HG03521 (cell line): ENCODE measurements around the gene AGO3.
"Not testable (repeated sequence)": the region's sequence is repeated elsewhere in the genome, so short reads cannot be mapped to it uniquely, and the experiment has no call there.

ENCODE experiments used
- ATAC-seq: cut with Tn5 transposase; IDR thresholded peaks from one replicate; pipeline ENCODE4 v1.9.1; 2021; ENCODE audit warnings: mild to moderate bottlenecking, moderate library complexity; ENCODE audit not compliant: unreplicated experiment

Gene AGO3

GRCh38 chr1:36006941-36007500 is 76.1 kb downstream of the AGO3 start:
- ATAC-seq = no peak

- ATAC-seq = no peak
Observed at GRCh38 chr1:36007741-36008140, 76.8 kb downstream of the AGO3 start.

- no peak for ATAC-seq
Observed at GRCh38 chr1:36008546-36009197, 77.8 kb downstream of the AGO3 start.

DNA sequence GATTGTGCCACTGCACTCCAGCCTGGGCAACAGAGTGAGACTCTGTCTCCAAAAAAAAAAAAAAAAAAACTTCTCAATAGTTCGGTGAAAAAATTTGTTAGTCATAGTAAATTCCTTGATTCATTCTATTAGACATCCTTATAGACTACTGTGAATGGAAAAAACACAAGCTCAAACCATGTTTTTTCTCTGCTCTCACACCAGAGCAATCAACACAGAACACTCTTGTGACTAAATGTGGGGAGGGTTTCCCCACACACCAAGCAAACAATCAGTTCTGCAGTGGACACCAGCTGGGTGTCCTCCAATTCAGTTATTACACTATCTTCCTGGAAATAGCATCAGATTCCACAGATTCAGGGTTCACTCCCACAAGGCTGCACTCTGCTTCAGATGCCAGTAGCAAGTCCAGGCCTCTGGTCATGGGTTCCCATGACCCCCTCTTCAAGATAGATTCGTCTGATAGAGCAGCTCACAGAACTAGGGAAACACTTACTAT is 83.9 kb downstream of the AGO3 start:
- no peak for ATAC-seq

GRCh38 chr1:36016686-36017085 is 85.8 kb downstream of the AGO3 start:
- ATAC-seq = no peak

GRCh38 chr1:36023098-36023769 is 92.3 kb downstream of the AGO3 start:
- ATAC-seq = peak; percentile 66

DNA sequence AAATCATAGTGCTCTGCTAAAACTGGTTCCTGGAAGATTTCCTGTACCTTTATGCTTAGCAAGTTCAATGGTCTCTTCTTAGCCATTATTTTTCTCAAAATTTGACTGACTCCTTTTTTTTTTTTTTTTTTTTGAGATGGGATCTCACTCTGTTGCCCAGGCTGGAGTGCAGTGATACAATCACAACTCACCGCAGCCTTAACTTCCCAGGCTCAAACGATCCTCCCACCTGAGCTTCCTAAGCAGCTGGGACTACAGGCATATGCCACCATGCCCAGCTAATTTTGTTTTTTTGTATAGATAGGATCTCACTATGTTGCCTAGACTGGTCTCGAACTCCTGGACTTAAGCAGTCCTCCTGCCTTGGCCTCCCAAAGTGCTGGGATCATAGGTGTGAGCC is 93.1 kb downstream of the AGO3 start:
- not testable (repeated sequence) for ATAC-seq

- no peak for ATAC-seq
Observed at GRCh38 chr1:36024847-36025246, 93.9 kb downstream of the AGO3 start.

GRCh38 chr1:36027766-36028165 is 96.9 kb downstream of the AGO3 start:
- no peak for ATAC-seq

GRCh38 chr1:36031441-36031840 is 100.5 kb downstream of the AGO3 start:
- ATAC-seq = no peak

DNA sequence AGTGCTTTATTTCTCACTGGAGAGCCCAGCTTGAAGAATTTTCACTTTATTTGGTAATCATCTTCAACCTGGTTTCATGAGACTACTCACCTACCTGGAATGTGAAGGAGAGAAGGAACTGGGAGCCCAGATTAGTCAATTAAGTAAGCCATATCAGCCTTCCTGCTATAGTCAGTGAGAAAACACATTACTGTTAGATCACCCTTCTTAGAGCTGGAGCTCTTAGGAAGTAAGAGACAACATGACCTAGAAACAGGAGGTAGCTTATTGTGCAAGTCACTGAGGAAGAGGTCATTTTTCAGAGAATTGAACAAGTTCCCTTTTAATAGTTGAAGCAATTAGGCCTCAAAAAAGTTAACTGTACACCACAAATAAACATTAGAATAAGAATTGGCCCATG is 103.8 kb downstream of the AGO3 start:
- no peak for ATAC-seq

DNA sequence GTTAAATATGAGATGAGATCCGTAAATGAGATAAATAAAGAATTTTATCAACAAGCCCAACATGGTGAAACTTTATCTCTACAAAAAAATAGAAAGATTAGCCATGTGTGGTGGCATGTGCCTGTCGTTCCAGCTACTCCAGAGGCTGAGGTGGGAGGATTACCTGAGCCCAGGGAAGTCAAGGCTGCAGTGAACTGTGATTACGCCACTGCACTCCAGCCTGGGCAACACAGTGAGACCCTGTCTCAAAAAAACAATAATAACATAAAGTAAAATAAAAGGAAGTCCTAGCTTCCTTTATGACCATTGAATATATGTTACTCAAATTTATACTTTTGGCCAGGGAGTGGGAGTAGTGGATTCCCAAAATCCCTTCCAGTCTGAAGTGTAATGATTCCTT is 104.2 kb downstream of the AGO3 start:
- ATAC-seq = no peak

GRCh38 chr1:36040238-36040637 is 109.3 kb downstream of the AGO3 start:
- ATAC-seq = no peak

DNA sequence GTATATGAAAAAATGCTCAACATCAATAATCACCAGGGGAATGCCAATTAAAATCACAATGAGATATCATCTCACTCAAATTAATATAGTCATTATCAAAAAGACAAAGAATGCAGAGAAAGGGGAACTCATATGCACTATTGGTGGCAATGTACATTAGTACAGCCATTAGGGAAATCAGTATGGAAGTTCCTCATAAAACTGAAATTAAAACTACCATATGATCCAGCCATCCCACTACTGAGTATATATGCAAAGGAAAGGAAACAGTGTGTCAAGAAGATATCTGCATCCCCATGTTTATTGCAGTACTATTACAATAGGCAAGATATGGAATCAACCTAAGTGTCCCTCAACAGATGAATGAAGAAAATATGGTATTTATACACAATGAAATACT is 120.9 kb downstream of the AGO3 start:
- ATAC-seq = no peak

DNA sequence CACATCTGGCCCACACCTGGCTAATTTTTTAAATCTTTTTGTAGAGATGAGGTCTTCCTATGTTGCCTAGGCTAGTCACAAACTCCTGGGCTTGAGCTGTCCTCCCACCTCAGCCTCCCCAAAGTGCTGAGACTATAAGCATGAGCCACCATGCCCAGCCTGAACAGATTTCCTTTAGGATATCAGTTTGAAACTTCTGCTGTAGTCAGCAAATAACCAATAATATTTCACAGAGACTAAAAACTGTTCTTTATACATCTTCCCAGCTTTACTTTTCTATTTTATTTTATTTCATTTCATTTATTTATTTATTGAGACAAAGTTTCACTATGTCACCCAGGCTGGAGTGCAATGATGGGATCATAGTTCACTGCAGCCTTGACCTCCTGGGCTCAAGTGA is 123.1 kb downstream of the AGO3 start:
- ATAC-seq = no peak

DNA sequence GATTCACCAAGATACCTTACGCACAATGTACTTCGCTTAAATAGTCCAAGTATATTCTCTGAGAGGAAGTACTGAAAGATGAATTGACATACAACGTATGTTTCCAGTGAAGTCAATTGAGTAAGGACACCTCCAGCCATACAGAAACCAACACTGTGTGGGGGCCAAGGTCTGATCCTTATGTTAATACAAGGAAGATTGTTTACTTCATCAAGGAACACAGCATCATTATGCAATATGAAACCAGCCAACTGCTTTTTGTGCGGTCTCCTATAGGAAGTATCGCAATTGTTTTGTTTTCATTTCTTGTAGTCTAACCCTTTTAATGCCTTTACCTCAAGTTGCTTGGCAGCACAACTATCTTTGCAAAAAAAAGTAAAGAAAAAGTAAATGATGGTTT is 124.8 kb downstream of the AGO3 start:
- no peak for ATAC-seq

GRCh38 chr1:36062315-36062714 is 131.4 kb downstream of the AGO3 start:
- no peak for ATAC-seq

GRCh38 chr1:36067871-36068270 is 137.0 kb downstream of the AGO3 start:
- ATAC-seq = no peak

- ATAC-seq = no peak
Observed at GRCh38 chr1:36068866-36069265, 138.0 kb downstream of the AGO3 start.

DNA sequence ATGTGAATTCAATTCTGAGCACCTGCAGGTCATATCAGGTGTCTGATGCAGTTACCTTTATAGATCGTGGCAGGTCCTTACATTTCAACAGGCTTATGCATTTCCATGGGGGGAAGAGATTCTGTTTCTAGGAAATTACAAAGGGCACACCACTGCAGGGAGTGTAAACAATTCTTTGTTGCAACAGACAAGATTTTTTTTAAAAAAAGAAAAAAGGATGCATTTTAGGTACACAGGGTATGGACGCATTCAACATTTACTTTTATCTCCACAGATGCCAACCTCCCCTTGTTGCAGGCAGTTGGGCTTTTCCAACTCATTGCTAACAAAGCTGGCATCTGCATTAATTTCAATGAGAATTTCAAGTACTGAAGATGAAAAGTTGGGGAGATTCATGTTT is 139.4 kb downstream of the AGO3 start:
- no peak for ATAC-seq

GRCh38 chr1:36076979-36077573 is 146.2 kb downstream of the AGO3 start:
- no peak for ATAC-seq

DNA sequence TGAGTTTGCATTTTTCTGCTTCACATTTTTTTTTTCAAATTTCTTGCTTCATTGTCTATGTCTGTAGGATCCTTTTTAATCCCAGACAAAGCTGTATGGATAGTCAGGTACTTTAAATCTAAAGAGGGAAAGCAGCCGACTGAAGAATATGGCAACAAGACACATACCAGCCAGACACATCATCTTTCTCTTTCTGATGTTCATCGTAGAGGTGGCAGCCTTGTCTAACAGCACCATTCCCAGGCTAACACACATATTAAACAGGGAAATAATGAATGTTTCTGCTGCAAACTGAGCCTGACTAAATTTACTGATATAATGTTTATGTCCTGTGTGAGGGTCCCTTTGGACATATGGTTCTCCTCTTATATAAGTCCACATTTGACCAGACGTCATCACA is 149.3 kb downstream of the AGO3 start:
- ATAC-seq = no peak
